D341Med (cell line): ENCODE results near the gene HSPA1L.
"Not testable (repeated sequence)": the region's sequence is repeated elsewhere in the genome, so short reads cannot be mapped to it uniquely, and the experiment has no call there.

Experiments
- DNase-seq: peaks from one replicate; pipeline ENCODE4 v3.0.0; 2012; ENCODE audit warnings: low spot score

Gene HSPA1L

GRCh38 chr6:31815025-31815838 is at the start of gene HSPA1L, which contains the start of gene HSPA1A:
TSS of gene HSPA1L (minus strand) at chr6:31815283. CDS start at chr6:31811972, 3,311 bp downstream.
TSS of gene HSPA1A (plus strand) at chr6:31815543. CDS start at chr6:31815757, 214 bp downstream.
- DNase-seq: no peak

GRCh38 chr6:31864818-31865204 is 49.7 kb upstream of the HSPA1L start:
- DNase-seq: no peak

- not testable (repeated sequence) for DNase-seq
Observed at GRCh38 chr6:31864123-31864562, 49.1 kb upstream of the HSPA1L start.

- peak; percentile 97 for DNase-seq
Observed at GRCh38 chr6:31862344-31863235, 47.5 kb upstream of the HSPA1L start, which contains the start of gene NEU1. TSS of gene NEU1 (minus strand) at chr6:31862821. CDS start at chr6:31862776, 45 bp downstream.

- peak; percentile 21 for DNase-seq
Observed at GRCh38 chr6:31861919-31862343, 46.8 kb upstream of the HSPA1L start.

GRCh38 chr6:31861150-31861549 is 46.1 kb upstream of the HSPA1L start:
- DNase-seq: no peak

GRCh38 chr6:31860349-31860748 is 45.3 kb upstream of the HSPA1L start:
- DNase-seq: no peak

- no peak for DNase-seq
Observed at GRCh38 chr6:31859923-31860322, 44.8 kb upstream of the HSPA1L start.

- no peak for DNase-seq
Observed at GRCh38 chr6:31858707-31859106, 43.6 kb upstream of the HSPA1L start.

GRCh38 chr6:31857774-31858173 is 42.7 kb upstream of the HSPA1L start:
- not testable (repeated sequence) for DNase-seq

GRCh38 chr6:31851980-31852718 is 37.1 kb upstream of the HSPA1L start:
- not testable (repeated sequence) for DNase-seq

- no peak for DNase-seq
Observed at GRCh38 chr6:31851485-31851832, 36.4 kb upstream of the HSPA1L start.

- DNase-seq: no peak
Observed at GRCh38 chr6:31850765-31851484, 35.8 kb upstream of the HSPA1L start.

GRCh38 chr6:31847276-31847978 is 32.3 kb upstream of the HSPA1L start:
- DNase-seq: no peak

GRCh38 chr6:31844507-31844906 is 29.4 kb upstream of the HSPA1L start:
- DNase-seq: no peak

- DNase-seq: no peak
Observed at GRCh38 chr6:31842053-31842452, 27.0 kb upstream of the HSPA1L start.

- DNase-seq: not testable (repeated sequence)
Observed at GRCh38 chr6:31839779-31840126, 24.7 kb upstream of the HSPA1L start.

- no peak for DNase-seq
Observed at GRCh38 chr6:31838968-31839367, 23.9 kb upstream of the HSPA1L start.

- DNase-seq: not testable (repeated sequence)
Observed at GRCh38 chr6:31838114-31838553, 23.1 kb upstream of the HSPA1L start.

GRCh38 chr6:31837369-31838113 is 22.5 kb upstream of the HSPA1L start:
- DNase-seq: no peak
